Activated CD8-positive, alpha-beta memory T cell treated with anti-CD3 and anti-CD28 coated beads, Interleukin-2, amount 50 U/mL, for 48 hours (primary cell): Measurements from ENCODE around the gene KRTAP10-9.
"Not testable (repeated sequence)": the region's sequence is repeated elsewhere in the genome, so short reads cannot be mapped to it uniquely, and the experiment has no call there.

ENCODE experiments used
- DNase-seq: peaks from one replicate; pipeline ENCODE4 v3.0.0-alpha.2; 2020

Gene KRTAP10-9

DNA sequence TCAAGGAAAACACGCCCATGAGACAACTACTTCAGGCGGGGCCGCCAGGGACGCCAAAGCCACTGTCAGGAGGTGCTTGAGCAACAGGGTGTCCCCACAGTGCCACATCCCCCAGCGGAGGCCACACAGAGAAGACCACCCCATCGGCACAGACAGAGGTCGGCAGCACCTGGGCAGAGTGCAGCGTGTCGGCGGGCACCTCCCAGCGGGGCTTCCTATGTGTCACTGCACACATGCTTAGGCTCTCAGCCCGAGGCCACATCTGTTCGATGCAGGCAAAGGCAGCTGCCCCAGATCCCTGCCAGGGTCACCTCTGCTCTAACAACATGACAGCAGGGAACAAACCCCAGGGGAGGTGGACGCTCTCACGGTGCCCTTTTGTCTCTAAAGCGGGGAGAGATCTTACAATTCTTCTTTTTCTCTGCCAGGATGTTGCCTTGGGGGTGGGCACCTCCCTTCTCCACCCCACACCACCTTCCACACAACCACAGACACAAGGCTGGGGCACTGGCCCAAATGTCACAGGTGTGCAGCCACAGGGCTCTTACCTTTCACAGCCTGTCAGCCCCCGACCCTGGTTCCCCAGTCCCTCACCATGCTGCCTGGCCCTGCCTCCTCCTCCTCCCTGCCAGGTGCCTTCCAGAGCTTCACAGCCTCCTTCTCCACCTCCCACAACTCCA, 10.8 kb upstream of the KRTAP10-9 start:
- no peak for DNase-seq

DNA sequence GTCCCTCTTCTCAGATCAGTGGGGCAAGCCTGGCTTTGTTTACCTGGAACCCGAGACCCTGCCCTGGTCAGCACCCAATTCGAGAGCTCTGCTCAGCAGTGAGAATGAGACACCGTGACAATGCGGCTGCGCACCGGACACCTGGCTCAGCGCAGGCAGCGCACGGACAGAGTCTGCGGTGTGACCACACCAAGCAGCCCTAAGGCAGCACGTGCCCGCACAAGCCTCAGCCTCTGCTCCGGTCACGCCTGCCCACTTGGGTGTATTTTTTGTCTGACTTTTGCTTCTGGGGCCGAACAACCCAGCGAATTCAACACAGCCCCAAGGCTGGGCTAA, 10.3 kb upstream of the KRTAP10-9 start:
- DNase-seq: no peak

DNA sequence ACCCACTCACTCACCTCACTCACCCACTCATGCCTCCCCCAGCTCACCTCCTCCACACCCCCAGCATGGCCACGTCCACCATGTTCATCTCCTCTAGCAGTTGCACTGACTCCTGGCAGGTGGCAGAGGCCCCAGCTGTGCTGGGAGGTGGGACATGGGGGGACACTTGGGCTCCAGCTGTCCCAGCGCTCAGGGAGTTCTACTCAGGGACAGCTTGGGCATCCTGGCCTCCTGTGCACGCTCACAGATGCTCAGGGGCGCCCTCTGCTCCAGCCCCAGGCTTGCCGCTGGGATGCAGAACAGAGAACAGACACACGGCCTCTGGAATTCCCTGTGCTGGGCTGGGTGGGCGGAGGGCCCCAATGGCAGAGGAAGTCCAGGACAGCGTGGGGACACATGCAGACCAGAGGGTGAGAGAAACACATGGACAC, 9.8 kb upstream of the KRTAP10-9 start:
- no peak for DNase-seq

DNA sequence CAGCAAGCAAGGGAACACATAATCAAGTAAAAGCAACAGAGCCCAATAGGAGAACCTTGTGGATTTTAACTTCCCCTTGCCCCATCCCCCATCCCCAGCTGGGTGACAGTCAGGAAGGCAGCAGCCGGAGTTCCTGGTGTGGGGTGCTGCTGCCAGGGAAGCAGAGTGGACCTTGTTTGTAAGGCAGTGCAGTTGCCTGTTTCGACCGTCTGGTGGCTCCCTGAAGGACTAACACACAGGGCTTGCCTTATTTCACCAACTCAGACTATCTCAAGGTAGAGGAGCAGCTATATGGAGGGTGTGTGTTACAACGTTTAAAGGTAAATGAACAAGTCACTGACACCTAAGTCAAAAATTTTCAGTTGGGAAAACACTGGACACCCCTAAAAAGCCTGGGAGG, 8.4 kb upstream of the KRTAP10-9 start:
- no peak for DNase-seq

DNA sequence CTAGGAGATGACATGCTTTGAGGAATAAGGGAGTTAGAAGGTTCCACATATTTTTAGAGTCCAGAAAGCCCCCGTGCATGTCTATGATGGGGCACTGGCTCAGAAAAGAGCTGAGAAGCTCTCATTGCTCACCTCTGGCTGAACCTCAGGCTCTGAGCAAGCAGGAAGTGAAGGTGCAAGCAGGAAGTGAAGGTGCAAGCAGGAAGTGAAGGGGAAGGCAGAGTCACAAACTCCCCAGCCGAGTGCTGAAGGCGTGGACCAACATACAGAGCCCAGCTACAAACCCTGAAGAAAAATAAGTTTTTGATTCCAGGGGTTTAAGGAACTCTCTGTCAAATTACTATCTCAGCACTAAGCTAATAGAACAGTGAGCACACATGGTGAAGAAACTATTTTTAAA, 8.0 kb upstream of the KRTAP10-9 start:
- peak; percentile 64 for DNase-seq

DNA sequence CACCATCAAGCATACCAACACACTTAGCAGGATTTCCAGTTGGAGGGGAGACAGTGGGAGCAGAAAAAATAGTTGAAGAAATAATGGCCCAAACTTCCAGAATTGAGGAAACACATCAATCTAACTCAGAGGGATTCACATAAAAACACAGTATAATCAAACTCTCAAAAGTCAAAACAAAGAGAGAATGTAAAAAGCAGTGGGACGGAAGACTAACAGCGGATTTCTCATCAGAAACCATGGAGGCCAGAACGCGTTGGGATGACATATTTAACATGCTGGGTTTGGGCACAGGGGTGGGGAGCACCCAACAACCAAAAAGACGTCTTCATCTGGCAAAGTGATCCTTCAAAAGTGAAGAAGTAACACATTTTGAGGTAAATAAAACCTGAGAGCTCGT, 7.0 kb upstream of the KRTAP10-9 start:
- no peak for DNase-seq

DNA sequence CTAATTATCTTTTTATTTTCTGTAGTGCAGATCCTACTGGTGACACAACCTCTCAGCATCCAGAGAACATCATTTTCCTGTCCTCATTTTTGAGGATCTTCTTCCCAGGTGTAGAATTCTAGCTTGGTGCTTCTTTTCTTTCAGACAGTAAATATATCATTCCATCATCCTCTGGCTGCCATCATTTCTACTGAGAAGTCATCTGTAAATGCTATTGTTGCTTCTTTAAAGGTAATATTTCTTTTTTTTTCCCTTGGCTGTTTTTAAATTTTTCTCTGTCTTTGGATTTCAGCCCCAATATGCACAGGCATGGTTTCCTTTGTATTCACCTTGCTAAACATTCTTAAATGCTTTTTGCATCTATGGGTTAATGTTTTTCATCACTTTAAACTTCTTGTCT, 3.3 kb upstream of the KRTAP10-9 start:
- no peak for DNase-seq

DNA sequence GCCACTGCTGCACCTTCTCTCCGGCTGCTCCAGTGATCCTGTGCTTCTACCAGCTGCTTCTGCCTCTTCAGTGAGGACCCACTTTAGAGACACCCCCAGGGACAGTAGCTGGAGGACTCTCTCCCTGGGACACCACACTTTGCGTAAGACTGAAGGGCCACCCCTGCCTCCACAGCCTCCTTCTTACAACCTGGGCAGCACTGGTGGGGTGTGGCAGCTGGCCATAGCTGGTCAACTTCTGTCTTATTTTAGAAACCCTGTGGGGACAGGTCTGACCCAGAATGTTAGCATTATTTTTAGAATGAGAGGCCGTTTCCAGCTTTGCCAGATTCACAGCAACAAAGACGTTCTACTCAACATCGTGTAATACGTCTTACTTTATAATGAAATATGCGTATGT, 1.1 kb upstream of the KRTAP10-9 start:
- no peak for DNase-seq

DNA sequence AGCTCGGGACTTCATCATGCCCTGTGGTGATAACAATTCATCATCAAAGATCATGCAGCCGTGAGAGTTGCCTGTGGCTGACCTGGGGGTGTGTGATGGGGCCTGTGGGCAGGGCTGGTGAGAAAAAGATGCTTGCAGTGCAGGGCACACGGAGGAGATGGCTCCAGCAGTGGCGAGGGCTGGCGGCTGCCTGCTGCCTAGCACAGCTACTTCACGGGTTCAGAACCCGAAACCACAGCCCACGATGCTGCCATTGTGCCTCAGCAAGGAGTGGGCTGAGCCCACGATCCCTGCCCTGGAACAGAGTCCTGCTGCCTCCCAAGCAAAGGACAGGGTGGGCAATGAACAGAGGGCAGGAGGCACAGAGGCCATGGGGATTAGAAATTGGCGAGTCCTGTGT, 631 bp upstream of the KRTAP10-9 start:
- peak; percentile 42 for DNase-seq

DNA sequence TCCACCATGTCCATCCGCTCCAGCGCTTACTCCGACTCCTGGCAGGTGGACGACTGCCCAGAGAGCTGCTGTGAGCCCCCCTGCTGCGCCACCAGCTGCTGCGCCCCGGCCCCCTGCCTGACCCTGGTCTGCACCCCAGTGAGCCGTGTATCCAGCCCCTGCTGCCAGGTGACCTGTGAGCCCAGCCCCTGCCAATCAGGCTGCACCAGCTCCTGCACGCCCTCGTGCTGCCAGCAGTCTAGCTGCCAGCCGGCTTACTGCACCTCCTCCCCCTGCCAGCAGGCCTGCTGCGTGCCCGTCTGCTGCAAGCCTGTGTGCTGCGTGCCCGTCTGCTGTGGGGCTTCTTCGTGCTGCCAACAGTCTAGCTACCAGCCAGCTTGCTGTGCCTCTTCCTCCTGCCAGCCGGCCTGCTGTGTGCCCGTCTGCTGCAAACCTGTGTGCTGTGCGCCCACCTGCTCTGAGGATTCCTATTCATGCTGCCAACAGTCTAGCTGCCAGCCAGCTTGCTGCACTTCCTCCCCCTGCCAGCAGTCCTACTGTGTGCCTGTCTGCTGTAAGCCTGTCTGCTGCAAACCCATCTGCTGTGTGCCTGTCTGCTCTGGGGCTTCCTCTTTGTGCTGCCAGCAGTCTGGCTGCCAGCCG, 409 bp downstream of the KRTAP10-9 start:
- DNase-seq: peak; percentile 43

DNA sequence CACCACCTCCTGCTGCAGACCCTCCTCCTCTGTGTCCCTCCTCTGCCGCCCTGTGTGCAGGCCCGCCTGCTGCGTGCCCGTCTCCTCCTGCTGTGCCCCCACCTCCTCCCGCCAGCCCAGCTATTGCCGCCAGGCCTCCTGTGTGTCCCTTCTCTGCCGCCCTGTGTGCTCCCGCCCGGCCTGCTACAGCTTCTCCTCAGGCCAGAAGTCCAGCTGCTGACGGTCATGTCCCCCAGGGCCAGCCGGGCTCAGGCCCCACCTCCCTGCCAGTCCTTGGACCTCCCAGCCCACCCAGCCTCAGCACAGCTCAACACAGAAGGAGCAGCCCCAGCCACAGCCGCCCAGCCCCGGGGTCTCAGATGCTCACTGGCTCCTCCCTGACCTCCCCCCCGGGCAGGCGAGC, 939 bp downstream of the KRTAP10-9 start:
- not testable (repeated sequence) for DNase-seq

DNA sequence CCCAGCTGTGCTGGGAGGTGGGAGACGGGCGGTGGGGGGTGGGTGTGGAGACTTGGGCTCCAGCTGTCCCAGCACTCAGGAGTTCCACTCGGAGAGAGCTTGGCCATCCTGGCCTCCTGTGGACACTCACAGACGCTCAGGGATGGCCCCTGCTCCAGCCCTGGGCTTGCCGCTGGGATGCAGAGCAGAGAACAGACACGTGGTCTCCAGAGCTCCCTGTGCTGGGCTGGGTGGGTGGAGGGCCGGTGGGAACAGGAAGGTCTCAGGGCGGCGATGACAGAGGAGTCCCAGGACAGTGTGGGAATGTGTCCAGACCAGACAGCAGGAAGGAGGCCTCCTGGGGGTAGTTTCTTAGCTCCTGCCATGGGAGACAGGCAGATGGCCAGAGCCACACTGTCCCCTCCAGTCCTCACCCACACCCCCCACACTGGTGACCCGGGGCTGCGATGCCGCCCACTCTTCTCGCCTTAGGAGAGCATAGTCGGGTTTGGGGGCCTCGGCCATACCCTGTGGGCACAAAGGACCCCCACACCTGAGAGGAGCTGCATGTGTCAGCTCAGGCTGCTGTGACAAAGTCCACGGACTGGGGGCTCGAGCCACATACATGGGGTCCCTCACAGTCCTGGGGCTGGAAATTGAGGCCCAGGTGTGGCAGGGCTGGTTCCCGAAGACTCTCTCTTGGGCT, 2.0 kb downstream of the KRTAP10-9 start:
- no peak for DNase-seq

DNA sequence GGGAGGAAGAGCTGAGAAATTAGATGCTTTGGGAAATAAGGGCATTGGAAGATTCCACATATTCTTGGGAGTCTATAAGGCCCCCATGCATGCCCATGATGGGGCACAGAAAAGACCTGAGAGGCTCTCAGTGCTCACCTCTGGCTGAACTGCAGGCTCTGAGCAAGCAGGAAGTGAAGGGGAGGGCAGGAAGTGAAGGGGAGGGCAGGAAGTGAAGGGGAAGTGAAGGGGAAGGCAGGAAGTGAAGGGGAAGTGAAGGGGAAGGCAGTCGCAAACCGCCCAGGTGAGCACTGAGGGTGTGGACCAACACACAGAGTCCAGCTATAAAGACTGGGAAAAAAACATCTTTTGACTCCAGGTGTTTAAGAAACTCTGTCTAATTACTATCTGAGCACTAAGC, 3.5 kb downstream of the KRTAP10-9 start:
- DNase-seq: no peak

DNA sequence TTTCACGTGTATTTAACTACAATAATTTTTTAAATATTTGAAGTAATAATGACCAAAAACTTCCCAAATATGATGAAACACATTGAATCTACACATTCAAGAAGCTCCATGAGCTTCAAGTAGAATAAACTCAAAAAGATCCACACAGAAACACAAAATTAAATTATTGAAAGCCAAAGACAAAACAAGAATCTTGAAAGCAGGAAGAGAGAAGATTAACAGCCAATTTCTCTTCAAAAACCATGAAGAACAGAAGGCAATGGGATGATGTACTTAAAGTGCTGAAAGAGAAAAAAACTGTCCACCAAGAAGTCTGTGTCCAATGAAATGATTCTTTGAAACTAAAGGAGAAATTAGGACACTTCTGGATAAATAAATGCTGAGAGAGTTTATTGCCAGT, 5.2 kb downstream of the KRTAP10-9 start:
- no peak for DNase-seq

DNA sequence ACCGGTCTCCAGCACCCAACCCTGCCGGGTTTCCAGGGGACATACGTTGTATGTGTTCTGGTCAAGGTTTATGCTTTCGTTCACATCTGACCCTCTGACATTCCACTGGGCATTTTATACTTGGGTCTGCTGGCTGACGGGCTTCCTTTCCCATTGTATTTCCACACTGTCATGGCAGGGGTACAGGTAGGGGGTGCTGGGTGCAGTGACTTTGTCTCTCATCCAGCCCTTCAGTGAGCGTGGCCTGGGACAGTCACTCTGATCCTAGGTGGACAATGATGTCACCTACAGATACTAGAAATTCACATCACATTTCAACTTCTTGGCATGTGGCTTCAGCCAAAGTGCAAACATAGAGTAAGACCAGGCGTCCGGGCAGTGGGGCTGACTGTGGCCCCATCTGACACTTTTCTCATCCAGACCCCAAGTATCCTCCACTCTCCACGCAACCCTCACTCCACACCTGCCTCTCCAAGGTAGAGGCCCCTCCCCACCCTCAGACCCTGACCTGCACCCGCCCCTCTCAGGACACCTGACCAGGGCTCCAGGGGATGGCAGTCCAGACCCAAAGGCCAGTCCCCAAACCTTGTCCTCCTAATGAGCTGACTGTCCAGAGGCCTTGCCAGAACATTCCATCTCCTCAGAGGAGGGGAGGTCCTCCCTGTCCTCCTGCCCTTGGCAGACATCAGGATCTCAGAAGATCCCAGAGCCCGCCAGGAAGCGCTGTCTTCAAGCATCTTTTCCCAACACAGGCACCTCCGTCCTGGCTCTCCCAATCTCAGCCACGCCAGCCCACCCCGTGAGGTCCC, 9.5 kb downstream of the KRTAP10-9 start:
- DNase-seq: no peak

DNA sequence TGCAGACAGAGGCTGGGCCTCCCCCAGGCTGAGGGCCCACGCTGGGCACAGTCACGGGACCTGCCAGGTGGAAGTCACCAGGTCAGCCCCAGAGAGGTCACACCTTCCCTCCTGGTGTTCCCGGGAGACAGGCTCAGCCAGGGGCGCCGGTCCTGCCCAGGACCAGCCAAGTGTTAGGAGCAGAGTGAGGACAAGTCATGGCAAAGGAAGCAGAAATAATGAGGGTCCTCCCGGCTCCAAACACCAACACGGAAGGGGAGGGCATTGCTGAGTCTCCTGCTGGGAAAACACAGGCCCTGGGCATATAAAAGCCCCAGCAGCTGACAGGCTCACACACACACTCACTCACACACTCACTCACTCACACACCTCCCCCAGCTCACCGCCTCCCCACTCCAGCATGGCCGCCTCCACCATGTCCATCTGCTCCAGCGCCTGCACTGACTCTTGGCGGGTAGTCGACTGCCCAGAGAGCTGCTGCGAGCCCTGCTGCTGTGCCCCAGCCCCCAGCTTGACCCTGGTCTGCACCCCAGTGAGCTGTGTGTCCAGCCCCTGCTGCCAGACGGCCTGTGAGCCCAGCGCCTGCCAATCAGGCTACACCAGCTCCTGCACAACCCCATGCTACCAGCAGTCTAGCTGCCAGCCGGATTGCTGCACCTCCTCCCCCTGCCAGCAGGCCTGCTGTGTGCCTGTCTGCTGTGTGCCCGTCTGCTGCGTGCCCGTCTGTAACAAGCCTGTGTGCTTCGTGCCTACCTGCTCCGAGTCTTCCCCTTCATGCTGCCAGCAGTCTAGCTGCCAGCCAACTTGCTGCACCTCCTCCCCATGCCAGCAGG, 10.3 kb downstream of the KRTAP10-9 start, which contains the start of gene KRTAP10-10:
Gene KRTAP10-10 (plus strand): TSS at position 339 of the 833 bp plus-strand sequence. CDS start 62 bp downstream, at position 401.
- DNase-seq: no peak

DNA sequence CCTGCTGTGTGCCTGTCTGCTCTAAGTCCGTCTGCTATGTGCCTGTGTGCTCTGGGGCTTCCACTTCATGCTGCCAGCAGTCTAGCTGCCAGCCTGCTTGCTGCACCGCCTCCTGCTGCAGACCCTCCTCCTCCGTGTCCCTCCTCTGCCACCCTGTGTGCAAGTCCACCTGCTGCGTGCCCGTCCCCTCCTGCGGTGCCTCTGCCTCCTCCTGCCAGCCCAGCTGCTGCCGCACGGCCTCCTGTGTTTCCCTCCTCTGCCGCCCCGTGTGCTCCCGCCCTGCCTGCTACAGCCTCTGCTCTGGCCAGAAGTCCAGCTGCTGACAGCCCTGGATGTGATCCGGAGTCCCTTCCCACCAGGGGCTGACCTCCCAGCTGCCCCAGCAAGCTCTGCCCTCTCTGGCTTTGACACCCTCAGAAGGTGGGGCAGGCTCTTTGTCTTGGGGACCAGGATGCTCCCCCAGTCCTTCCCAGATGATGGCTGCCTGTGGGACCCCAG, 11.0 kb downstream of the KRTAP10-9 start:
- DNase-seq: not testable (repeated sequence)

DNA sequence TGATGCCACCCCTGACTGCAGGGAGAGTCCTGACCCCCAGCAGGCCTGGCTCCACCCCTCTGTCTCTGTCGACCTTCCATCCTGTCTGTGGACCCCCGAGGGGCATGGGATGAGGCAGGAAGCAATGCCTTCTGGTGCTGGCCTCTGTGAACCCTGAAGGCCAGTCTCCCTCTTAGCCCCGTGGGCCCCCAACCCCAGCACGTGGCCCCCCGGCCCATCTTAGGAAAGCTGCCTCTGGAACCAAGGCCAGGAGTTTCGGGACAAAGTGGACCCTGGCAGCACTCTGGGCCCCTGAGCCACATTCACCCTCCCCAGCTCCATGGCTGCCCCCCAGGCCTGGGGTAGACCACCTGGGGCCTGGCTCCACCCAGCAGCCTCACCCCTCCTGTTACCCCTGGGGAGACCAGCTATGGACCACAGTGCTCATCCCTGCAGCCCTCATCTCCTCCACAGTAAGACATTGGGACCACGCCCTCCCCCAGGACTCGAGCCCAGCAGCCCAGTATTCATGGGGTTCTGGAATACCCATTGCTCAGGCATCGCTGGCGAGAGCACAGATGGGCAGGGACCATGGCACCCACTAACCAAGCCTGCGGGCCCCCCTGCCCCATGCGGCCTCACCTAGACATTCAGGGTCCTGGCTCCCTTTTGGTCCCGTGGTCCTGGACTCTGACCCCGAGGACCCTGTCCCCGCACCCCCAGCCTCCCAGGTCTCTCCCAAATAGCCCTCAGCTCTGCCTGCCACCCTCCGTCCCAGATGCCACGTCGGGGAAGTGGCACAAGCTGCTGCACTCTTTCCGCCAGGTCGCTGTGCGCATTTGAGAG, 11.8 kb downstream of the KRTAP10-9 start:
- not testable (repeated sequence) for DNase-seq

DNA sequence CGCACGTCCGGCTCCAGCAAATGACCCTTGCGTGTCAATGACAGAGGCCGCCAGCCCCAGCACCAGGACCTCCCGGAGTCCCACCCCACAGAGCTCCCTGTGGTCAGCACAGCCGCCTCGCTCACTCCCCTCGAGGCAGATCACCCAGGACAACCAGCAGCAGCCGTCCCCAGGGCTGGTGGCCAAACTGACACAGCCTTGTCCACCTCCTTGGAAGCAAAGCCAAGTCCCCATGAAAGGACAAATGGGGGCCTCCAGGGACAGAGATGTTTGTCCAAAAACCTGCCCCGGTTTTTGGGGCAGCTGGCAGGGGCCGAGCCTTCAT, 12.4 kb downstream of the KRTAP10-9 start:
- DNase-seq: no peak

DNA sequence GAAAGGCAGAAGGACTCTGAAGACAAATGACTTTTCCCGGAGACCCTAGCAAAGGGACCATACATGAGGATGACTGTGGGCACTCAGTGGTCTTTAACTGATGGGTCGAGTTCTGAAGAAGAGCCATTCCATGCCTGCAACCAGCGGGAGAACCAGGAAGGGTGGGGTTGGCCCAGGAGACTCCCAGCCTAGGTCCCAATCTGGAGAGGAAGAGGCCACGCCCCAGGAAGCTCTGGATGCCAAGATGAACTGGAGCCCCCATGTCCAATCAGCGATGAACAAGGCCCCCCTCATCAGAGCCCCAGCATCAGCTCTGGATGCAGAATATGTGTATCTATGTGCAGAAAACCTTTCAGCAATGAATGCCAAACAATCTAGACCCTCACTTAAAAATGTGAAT, 13.9 kb downstream of the KRTAP10-9 start:
- DNase-seq: no peak

DNA sequence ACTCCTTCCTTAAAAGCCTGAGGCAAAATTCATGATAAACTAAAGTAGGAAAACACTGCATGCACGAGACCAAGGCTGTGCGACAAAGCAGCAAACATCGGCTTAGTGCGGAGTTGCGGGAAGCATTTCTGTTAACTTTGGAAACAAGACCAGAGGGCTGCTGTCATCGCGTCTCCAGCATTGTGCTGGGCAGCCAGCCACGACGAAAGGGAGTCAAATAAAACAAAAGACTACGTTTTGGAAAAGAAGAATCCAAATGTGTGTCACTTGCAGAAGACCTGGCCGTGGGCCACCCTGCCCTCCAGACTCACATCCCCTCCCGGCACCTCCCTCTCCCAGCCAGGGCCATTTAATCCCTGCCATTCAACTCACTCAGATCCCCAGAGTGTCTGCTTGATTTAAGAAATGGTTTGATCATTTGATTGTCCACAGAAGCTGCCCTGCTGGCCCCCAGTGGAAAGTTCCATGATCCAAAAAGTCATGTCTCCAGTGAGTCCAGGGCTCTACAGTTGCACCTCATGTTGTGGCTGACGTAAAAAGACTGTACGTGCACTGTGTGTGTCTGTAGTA, 16.9 kb downstream of the KRTAP10-9 start:
- no peak for DNase-seq
